GM23248 (cell line): Measurements from ENCODE around the gene SLAMF1. TPM values are rescaled to one million over a fixed set of nuclear protein-coding genes. Genes with fewer than 3 reads are reported as not detected.

Source experiments
- DNase-seq: peaks from one replicate; pipeline ENCODE4 v3.0.0-alpha.2; 2015
- H2AFZ ChIP-seq: fragments of 200-600 bp; sonication (generic); 2 replicates; pipeline ENCODE4 v1.6.1; 2016; ENCODE audit warnings: antibody characterized with exemption
- H3F3A ChIP-seq: fragments of 200-600 bp; sonication (generic); 2 replicates; pipeline ENCODE4 v1.6.1; 2016; ENCODE audit warnings: mild to moderate bottlenecking, antibody characterized with exemption, mixed run types; ENCODE audit not compliant: insufficient read depth
- H3K27ac ChIP-seq: fragments of 200-600 bp; sonication (generic); 2 replicates; pipeline ENCODE4 v1.5.1; 2016; ENCODE audit warnings: mild to moderate bottlenecking
- H3K27me3 ChIP-seq: fragments of 200-600 bp; sonication (generic); replicated peaks from 2 replicates; pipeline ENCODE4 v1.6.1; 2016; ENCODE audit warnings: mild to moderate bottlenecking; ENCODE audit not compliant: insufficient read depth
- H3K36me3 ChIP-seq: fragments of 200-600 bp; sonication (generic); 2 replicates; pipeline ENCODE4 v1.6.1; 2016; ENCODE audit warnings: low read depth, mild to moderate bottlenecking
- H3K4me1 ChIP-seq: fragments of 200-600 bp; sonication (generic); 2 replicates; pipeline ENCODE4 v1.6.1; 2016; ENCODE audit warnings: mild to moderate bottlenecking; ENCODE audit not compliant: insufficient read depth
- H3K4me2 ChIP-seq: fragments of 200-600 bp; sonication (generic); one replicate; pipeline ENCODE4 v1.6.1; 2016; ENCODE audit warnings: mild to moderate bottlenecking; ENCODE audit not compliant: unreplicated experiment
- H3K4me3 ChIP-seq: fragments of 200-600 bp; sonication (generic); 2 replicates; pipeline ENCODE4 v1.5.1; 2016; ENCODE audit warnings: mild to moderate bottlenecking
- H3K79me2 ChIP-seq: fragments of 200-600 bp; sonication (generic); 2 replicates; pipeline ENCODE4 v1.6.1; 2016; ENCODE audit warnings: mild to moderate bottlenecking; ENCODE audit not compliant: insufficient read depth
- H3K9ac ChIP-seq: fragments of 200-600 bp; sonication (generic); 2 replicates; pipeline ENCODE4 v1.6.1; 2016; ENCODE audit warnings: mild to moderate bottlenecking
- H3K9me2 ChIP-seq: fragments of 200-600 bp; sonication (generic); 2 replicates; pipeline ENCODE4 v1.6.1; 2016; ENCODE audit warnings: mixed run types, mild to moderate bottlenecking, moderate library complexity; ENCODE audit not compliant: insufficient read depth
- H3K9me3 ChIP-seq: fragments of 200-600 bp; sonication (generic); one replicate; pipeline ENCODE4 v1.6.1; 2017; ENCODE audit warnings: low read depth
- H4K20me1 ChIP-seq: fragments of 200-600 bp; sonication (generic); 2 replicates; pipeline ENCODE4 v1.6.0; 2016; ENCODE audit not compliant: insufficient read depth
- EZH2 ChIP-seq: fragments of 200-600 bp; sonication (generic); IDR thresholded peaks from 2 replicates; pipeline ENCODE4 v1.6.1; 2018; ENCODE audit warnings: antibody characterized with exemption, mild to moderate bottlenecking; ENCODE audit not compliant: insufficient read depth, poor library complexity, severe bottlenecking
- EZH2phosphoT487 ChIP-seq: fragments of 200-600 bp; sonication (generic); IDR thresholded peaks from 2 replicates; pipeline ENCODE4 v1.6.1; 2018; ENCODE audit warnings: antibody characterized with exemption, moderate library complexity, mild to moderate bottlenecking, low read depth; ENCODE audit not compliant: insufficient read depth
- WGBS, 2 experiments: methylation state at CpG; one replicate each; pipeline ENCODE4 v1.1.6; 2015 to 2017; ENCODE audit warnings: low lambda C conversion rate in 2 of 2, low coverage in 1 of 2; ENCODE audit errors: missing lambda C conversion rate in 2 of 2; 5-methylcytosine and 5-hydroxymethylcytosine counted together
- in situ Hi-C: fragments of 300-500 bp; cut with MboI; formaldehyde crosslinking; loops from 2 replicates; pipeline ENCODE4 v1.15.0; 2020
- polyA plus RNA-seq: library from polyadenylated mRNA; unstranded; fragments of >200 nt; fragmentation: Nextera tagmentation; extraction: Ambion mirVana; gene quantifications from 2 replicates; pipeline ENCODE4 v1.2.1, GENCODE V29; 2016
- total RNA-seq: library from RNA; depleted of rRNA; stranded (reverse); fragments of >200 nt; shearing (Covaris generic); gene quantifications from 2 replicates; pipeline ENCODE4 v1.2.3, GENCODE V29; 2014

SLAMF1 gene
- total and polyA plus RNA-seq, 2 experiments from 2014 or later = not detected

- WGBS, 2 experiments = 24 to 36% methylated on average over 4 of the region's 4 CpGs
- H4K20me1 ChIP-seq = no peaks in the 10 kb centered on the region
- no peaks in the 10 kb centered on the region for H3K9me2 ChIP-seq
- no peak overlapping the region for H3K9ac ChIP-seq
- no peak overlapping the region for H2AFZ ChIP-seq
- DNase-seq = no peak
- H3K4me3 ChIP-seq = no peak overlapping the region
- no peaks in the 10 kb centered on the region for H3K79me2 ChIP-seq
- no peaks in the 10 kb centered on the region for H3K4me1 ChIP-seq
- H3K9me3 ChIP-seq = no peaks in the 10 kb centered on the region
- TF ChIP-seq EZH2 (no peak), EZH2phosphoT487 (no peak)
- no peaks in the 10 kb centered on the region for H3K36me3 ChIP-seq
- H3K4me2 ChIP-seq = no peak overlapping the region
- H3K27ac ChIP-seq = no peak overlapping the region
- in situ Hi-C loops = no loop called here
- no peaks in the 10 kb centered on the region for H3F3A ChIP-seq
- H3K27me3 ChIP-seq = peaks cover 6% of the 10 kb centered on the region; the same call in 1 of the 2 replicates
Measured at GRCh38 chr1:160619742-160620277, 27.0 kb downstream of the SLAMF1 start.

GRCh38 chr1:160618763-160619274 lies 28.0 kb downstream of the SLAMF1 start:
- no peak overlapping the region for H3K9ac ChIP-seq
- peaks cover 10% of the 10 kb centered on the region; the same call in 1 of the 2 replicates for H3K27me3 ChIP-seq
- no peak overlapping the region for H2AFZ ChIP-seq
- H3K9me3 ChIP-seq = no peaks in the 10 kb centered on the region
- H3K27ac ChIP-seq = no peak overlapping the region
- TF ChIP-seq EZH2phosphoT487 = no peak
- TF ChIP-seq EZH2 = no peak
- H3F3A ChIP-seq = no peaks in the 10 kb centered on the region
- 15 to 20% methylated on average over 3 of the region's 3 CpGs for WGBS, 2 experiments
- H3K4me2 ChIP-seq = no peak overlapping the region
- no peaks in the 10 kb centered on the region for H3K9me2 ChIP-seq
- no peak for DNase-seq
- H3K4me3 ChIP-seq = no peak overlapping the region
- no peaks in the 10 kb centered on the region for H3K4me1 ChIP-seq
- H3K36me3 ChIP-seq = no peaks in the 10 kb centered on the region
- in situ Hi-C loops = no loop called here
- no peaks in the 10 kb centered on the region for H4K20me1 ChIP-seq
- no peaks in the 10 kb centered on the region for H3K79me2 ChIP-seq

- no peaks in the 10 kb centered on the region for H3K4me1 ChIP-seq
- no peak for DNase-seq
- no peaks in the 10 kb centered on the region for H3K9me3 ChIP-seq
- H3K9me2 ChIP-seq = no peaks in the 10 kb centered on the region
- H3K27me3 ChIP-seq = peaks cover 14% of the 10 kb centered on the region
- no peak overlapping the region for H3K4me3 ChIP-seq
- H3K4me2 ChIP-seq = no peak overlapping the region
- H3F3A ChIP-seq = no peaks in the 10 kb centered on the region
- WGBS, 2 experiments = 4 to 12% methylated on average over 1 of the region's 1 CpG
- H3K9ac ChIP-seq = no peak overlapping the region
- no peak overlapping the region for H2AFZ ChIP-seq
- no peaks in the 10 kb centered on the region for H3K36me3 ChIP-seq
- no peaks in the 10 kb centered on the region for H3K79me2 ChIP-seq
- no peak for TF ChIP-seq EZH2phosphoT487
- TF ChIP-seq EZH2 = no peak
- H3K27ac ChIP-seq = no peak overlapping the region
- in situ Hi-C loops = no loop called here
- H4K20me1 ChIP-seq = no peaks in the 10 kb centered on the region
Measured at GRCh38 chr1:160618327-160618726, 28.5 kb downstream of the SLAMF1 start.

- Histone ChIP-seq H3K27me3 (peaks cover 31% of the 10 kb centered on the region), H3K4me1 (no peaks in the 10 kb centered on the region), H2AFZ (no peak overlapping the region), H3K9me3 (no peaks in the 10 kb centered on the region), H3F3A (no peaks in the 10 kb centered on the region), H3K4me2 (no peak overlapping the region), H3K4me3 (no peak overlapping the region), H3K79me2 (no peaks in the 10 kb centered on the region), H3K27ac (no peak overlapping the region), H3K36me3 (no peaks in the 10 kb centered on the region), H3K9me2 (no peaks in the 10 kb centered on the region), H4K20me1 (no peaks in the 10 kb centered on the region), H3K9ac (no peak overlapping the region)
- 9 to 11% methylated on average over 2 of the region's 2 CpGs for WGBS, 2 experiments
- DNase-seq = no peak
- in situ Hi-C loops = no loop called here
- TF ChIP-seq EZH2phosphoT487 (no peak), EZH2 (no peak)
Measured at GRCh38 chr1:160615660-160616059, 31.2 kb downstream of the SLAMF1 start.
